Measurements from ENCODE around the gene SORL1.

SORL1 gene

GRCh38 chr11:121652971-121653370 lies 200.9 kb downstream of the SORL1 start:
- DNase-seq (ENCODE audit: low read depth in 1 of 2, low spot score in 1 of 2), result no peak

GRCh38 chr11:121654259-121654842 lies 202.2 kb downstream of the SORL1 start:
- no peak for DNase-seq (ENCODE audit: low read depth in 1 of 2, low spot score in 1 of 2)

GRCh38 chr11:121654843-121655536 lies 202.9 kb downstream of the SORL1 start:
- DNase-seq (ENCODE audit: low read depth in 1 of 2, low spot score in 1 of 2), result no peak

- DNase-seq (ENCODE audit: low read depth in 1 of 2, low spot score in 1 of 2), result peak; percentile 37 to 38
These were observed 203.6 kb downstream of the SORL1 start for GRCh38 chr11:121655537-121656327.

- no peak for DNase-seq (ENCODE audit: low read depth in 1 of 2, low spot score in 1 of 2)
These were observed 204.4 kb downstream of the SORL1 start for GRCh38 chr11:121656328-121657090.

- DNase-seq (ENCODE audit: low read depth in 1 of 2, low spot score in 1 of 2), result no peak
These were observed 205.0 kb downstream of the SORL1 start for GRCh38 chr11:121657146-121657545.

GRCh38 chr11:121659811-121660210 lies 207.7 kb downstream of the SORL1 start:
- no peak for DNase-seq (ENCODE audit: low read depth in 1 of 2, low spot score in 1 of 2)

- DNase-seq (ENCODE audit: low read depth in 1 of 2, low spot score in 1 of 2), result no peak
These were observed 209.9 kb downstream of the SORL1 start for GRCh38 chr11:121661880-121662486.

- DNase-seq (ENCODE audit: low read depth in 1 of 2, low spot score in 1 of 2), result no peak
These were observed 212.0 kb downstream of the SORL1 start for GRCh38 chr11:121664144-121664543.

GRCh38 chr11:121665206-121665838 lies 213.2 kb downstream of the SORL1 start:
- DNase-seq (ENCODE audit: low read depth in 1 of 2, low spot score in 1 of 2), result no peak

GRCh38 chr11:121667836-121668235 lies 215.7 kb downstream of the SORL1 start:
- DNase-seq (ENCODE audit: low read depth in 1 of 2, low spot score in 1 of 2), result no peak

- no peak for DNase-seq (ENCODE audit: low read depth in 1 of 2, low spot score in 1 of 2)
These were observed 217.3 kb downstream of the SORL1 start for GRCh38 chr11:121669422-121669821.

GRCh38 chr11:121670266-121670665 lies 218.2 kb downstream of the SORL1 start:
- DNase-seq (ENCODE audit: low read depth in 1 of 2, low spot score in 1 of 2), result no peak

GRCh38 chr11:121670805-121671282 lies 218.7 kb downstream of the SORL1 start:
- DNase-seq (ENCODE audit: low read depth in 1 of 2, low spot score in 1 of 2), result no peak

- DNase-seq (ENCODE audit: low read depth in 1 of 2, low spot score in 1 of 2), result no peak
These were observed 219.4 kb downstream of the SORL1 start for GRCh38 chr11:121671283-121672168.

- no peak for DNase-seq (ENCODE audit: low read depth in 1 of 2, low spot score in 1 of 2)
These were observed 220.7 kb downstream of the SORL1 start for GRCh38 chr11:121672630-121673487.

GRCh38 chr11:121681550-121682268 lies 229.6 kb downstream of the SORL1 start:
- DNase-seq (ENCODE audit: low read depth in 1 of 2, low spot score in 1 of 2), result no peak

All from activated T-helper 1 cell treated with anti-CD3 and anti-CD28 coated beads, Interleukin-2, amount 50 U/mL, for 16 hours (primary cell).